ENCODE data around the gene ZNF521. TPM values are rescaled to one million over a fixed set of nuclear protein-coding genes. Genes with fewer than 3 reads are reported as not detected.
A peak's percentile ranks its signal among the peaks of the same experiment; 100 is the strongest.

The ZNF521 gene
- total RNA-seq, 1 donor from 2014 or later = 58.7 TPM

DNA sequence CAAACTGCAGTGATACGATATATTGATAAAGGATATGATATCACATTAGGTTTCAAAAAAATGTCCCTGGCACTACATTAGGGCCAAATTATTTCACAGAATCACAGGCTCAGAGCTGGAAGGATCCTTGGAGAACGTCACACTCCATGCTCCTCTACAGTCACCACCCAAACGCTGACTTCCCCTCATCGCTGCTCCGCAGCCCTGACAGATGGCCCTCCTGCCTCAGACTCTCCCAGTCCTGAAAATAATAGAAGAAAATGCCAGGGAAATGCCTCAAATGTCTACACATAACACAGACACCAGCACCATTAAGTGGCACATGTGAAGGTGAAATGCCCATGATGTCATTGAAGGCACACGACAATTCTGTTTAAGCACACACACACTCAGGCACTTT lies 72.0 kb downstream of the ZNF521 start:
- Mint-ChIP-seq H3K27me3 (ENCODE audit: unreplicated experiment) (no peaks in the 10 kb centered on the region), H3K36me3 (ENCODE audit: unreplicated experiment) (no peaks in the 10 kb centered on the region), H3K4me1 (ENCODE audit: low read depth, unreplicated experiment) (peaks cover 35% of the 10 kb centered on the region), H3K4me3 (ENCODE audit: unreplicated experiment) (peak overlapping the region; percentile 53), H3K9me3 (ENCODE audit: unreplicated experiment) (no peaks in the 10 kb centered on the region), H3K27ac (ENCODE audit: unreplicated experiment) (peak overlapping the region; percentile 83)
- TF ChIP-seq, protein P1, sequence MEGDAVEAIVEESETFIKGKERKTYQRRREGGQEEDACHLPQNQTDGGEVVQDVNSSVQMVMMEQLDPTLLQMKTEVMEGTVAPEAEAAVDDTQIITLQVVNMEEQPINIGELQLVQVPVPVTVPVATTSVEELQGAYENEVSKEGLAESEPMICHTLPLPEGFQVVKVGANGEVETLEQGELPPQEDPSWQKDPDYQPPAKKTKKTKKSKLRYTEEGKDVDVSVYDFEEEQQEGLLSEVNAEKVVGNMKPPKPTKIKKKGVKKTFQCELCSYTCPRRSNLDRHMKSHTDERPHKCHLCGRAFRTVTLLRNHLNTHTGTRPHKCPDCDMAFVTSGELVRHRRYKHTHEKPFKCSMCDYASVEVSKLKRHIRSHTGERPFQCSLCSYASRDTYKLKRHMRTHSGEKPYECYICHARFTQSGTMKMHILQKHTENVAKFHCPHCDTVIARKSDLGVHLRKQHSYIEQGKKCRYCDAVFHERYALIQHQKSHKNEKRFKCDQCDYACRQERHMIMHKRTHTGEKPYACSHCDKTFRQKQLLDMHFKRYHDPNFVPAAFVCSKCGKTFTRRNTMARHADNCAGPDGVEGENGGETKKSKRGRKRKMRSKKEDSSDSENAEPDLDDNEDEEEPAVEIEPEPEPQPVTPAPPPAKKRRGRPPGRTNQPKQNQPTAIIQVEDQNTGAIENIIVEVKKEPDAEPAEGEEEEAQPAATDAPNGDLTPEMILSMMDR (IDR thresholded peaks at IDR 0.05; ENCODE audit: partially characterized antibody, unreplicated experiment) = no peak
- peak; percentile 32 for DNase-seq

DNA sequence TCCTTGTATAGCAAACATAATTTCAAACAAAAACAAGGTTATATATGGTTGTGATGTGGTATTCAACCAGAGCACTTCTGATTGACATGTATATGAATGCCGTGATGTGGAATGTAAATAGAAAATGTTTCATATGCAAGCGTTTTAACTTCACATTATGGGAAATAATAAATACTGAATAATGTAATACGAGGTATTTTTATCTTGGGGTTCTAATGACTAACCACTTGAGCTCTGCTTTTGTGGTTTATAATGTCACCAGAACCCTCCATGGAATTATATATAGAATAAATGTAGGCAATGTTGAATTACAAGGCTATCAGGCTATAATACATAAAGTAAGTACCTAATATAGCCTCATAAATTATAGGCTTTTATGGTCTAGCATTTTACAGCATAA lies 72.4 kb downstream of the ZNF521 start:
- peaks cover 35% of the 10 kb centered on the region for H3K4me1 Mint-ChIP-seq (ENCODE audit: low read depth, unreplicated experiment)
- no peaks in the 10 kb centered on the region for H3K36me3 Mint-ChIP-seq (ENCODE audit: unreplicated experiment)

DNA sequence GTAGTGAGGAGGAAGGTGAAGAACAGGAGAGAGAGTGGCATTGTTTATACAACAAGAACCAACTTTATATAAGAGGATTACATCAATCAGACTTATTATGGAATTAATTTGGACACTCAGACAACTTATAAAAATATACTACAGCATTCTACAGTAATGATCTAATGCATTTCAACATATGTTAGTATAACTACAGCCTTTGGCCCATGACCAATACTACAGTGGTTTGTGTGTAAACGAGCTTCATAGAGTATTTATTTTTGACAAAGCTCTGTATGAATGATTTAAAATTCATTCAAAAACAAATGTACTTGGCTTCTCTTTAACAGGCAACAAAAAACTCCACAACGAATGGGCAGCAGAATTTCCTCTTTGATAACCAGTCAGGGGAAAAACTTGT lies 72.8 kb downstream of the ZNF521 start:
- no peaks in the 10 kb centered on the region for H3K36me3 Mint-ChIP-seq (ENCODE audit: unreplicated experiment)
- DNase-seq = no peak
- TF ChIP-seq, protein P1 (IDR thresholded peaks at IDR 0.05; ENCODE audit: partially characterized antibody, unreplicated experiment) = no peak
- H3K4me3 Mint-ChIP-seq (ENCODE audit: unreplicated experiment) = no peak overlapping the region
- no peaks in the 10 kb centered on the region for H3K9me3 Mint-ChIP-seq (ENCODE audit: unreplicated experiment)
- no peak overlapping the region for H3K27ac Mint-ChIP-seq (ENCODE audit: unreplicated experiment)
- peaks cover 35% of the 10 kb centered on the region for H3K4me1 Mint-ChIP-seq (ENCODE audit: low read depth, unreplicated experiment)
- no peaks in the 10 kb centered on the region for H3K27me3 Mint-ChIP-seq (ENCODE audit: unreplicated experiment)

More for the DNA sequence above, 72.4 kb downstream of the ZNF521 start:
- TF ChIP-seq, protein P1 (IDR thresholded peaks at IDR 0.05; ENCODE audit: partially characterized antibody, unreplicated experiment) = no peak
- H3K27ac Mint-ChIP-seq (ENCODE audit: unreplicated experiment) = no peak overlapping the region
- H3K9me3 Mint-ChIP-seq (ENCODE audit: unreplicated experiment) = no peaks in the 10 kb centered on the region
- H3K4me3 Mint-ChIP-seq (ENCODE audit: unreplicated experiment) = no peak overlapping the region
- no peak for DNase-seq
- no peaks in the 10 kb centered on the region for H3K27me3 Mint-ChIP-seq (ENCODE audit: unreplicated experiment)

DNA sequence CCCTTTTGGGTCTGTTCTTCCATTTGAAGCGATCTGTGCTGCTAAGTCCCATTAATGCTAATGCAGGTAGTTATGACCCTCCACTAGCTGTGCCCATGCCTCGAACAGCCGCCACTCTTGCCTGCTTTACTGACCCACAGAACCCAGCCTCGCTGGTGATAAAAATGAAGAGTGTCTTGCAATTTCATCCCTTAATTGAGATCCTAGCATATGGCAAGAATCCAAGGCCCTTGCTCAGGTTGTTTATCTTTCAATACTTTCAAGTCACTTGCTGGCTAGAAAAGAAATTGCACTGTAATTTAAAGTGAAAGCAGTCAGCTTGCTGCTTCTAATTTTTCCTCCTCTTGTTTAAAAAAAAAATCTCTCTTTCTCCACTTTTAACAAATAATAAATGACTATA lies 73.6 kb downstream of the ZNF521 start:
- no peak for DNase-seq
- Mint-ChIP-seq H3K9me3 (ENCODE audit: unreplicated experiment) (no peaks in the 10 kb centered on the region), H3K27ac (ENCODE audit: unreplicated experiment) (no peak overlapping the region), H3K36me3 (ENCODE audit: unreplicated experiment) (no peaks in the 10 kb centered on the region), H3K4me1 (ENCODE audit: low read depth, unreplicated experiment) (peaks cover 35% of the 10 kb centered on the region), H3K4me3 (ENCODE audit: unreplicated experiment) (no peak overlapping the region), H3K27me3 (ENCODE audit: unreplicated experiment) (no peaks in the 10 kb centered on the region)
- TF ChIP-seq, protein P1 (IDR thresholded peaks at IDR 0.05; ENCODE audit: partially characterized antibody, unreplicated experiment) = no peak

DNA sequence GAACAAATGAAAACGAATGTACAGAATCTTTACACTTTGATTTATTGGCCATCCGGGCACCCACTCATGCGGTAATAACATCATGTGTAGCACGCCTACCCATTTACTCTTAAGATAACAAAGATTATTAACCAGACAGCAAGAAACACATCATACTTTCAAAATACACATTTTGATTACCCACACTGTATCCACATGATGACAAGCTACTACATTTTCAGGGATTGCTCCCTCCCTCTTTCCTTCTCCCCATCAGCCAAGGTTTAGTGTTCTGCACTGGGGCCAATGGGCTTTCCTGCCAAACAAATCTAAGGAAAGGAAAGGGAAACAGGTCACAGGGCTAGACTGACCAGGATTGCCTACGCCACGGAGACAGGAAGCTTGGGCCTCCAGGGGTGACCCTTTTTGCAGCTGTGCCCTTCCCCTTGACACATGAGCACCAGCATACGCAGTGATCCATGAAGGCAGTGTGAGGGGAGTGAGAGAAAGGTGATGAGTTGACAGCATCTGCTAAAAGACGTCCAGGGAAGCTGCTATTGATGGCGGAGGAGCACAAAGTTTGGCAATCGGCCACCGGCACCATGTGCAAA lies 76.5 kb downstream of the ZNF521 start:
- no peaks in the 10 kb centered on the region for H3K9me3 Mint-ChIP-seq (ENCODE audit: unreplicated experiment)
- DNase-seq = no peak
- peaks cover 2% of the 10 kb centered on the region for H3K27me3 Mint-ChIP-seq (ENCODE audit: unreplicated experiment)
- TF ChIP-seq, protein P1 (IDR thresholded peaks at IDR 0.05; ENCODE audit: partially characterized antibody, unreplicated experiment) = no peak
- peaks cover 22% of the 10 kb centered on the region for H3K4me1 Mint-ChIP-seq (ENCODE audit: low read depth, unreplicated experiment)
- H3K36me3 Mint-ChIP-seq (ENCODE audit: unreplicated experiment) = no peaks in the 10 kb centered on the region
- no peak overlapping the region for H3K27ac Mint-ChIP-seq (ENCODE audit: unreplicated experiment)
- no peak overlapping the region for H3K4me3 Mint-ChIP-seq (ENCODE audit: unreplicated experiment)
